Fibroblast of lung (primary cell): ENCODE data around the gene MEIOB. TPM values are rescaled to one million over a fixed set of nuclear protein-coding genes. Genes with fewer than 3 reads are reported as not detected.
A peak's percentile ranks its signal among the peaks of the same experiment; 100 is the strongest.

Experiments
- DNase-seq, 2 donors: peaks; one replicate each; pipeline versions ENCODE4 v3.0.0 to v3.0.0-alpha.2; 2010; ENCODE audit warnings: low read depth in 2 of 2
- H2AFZ ChIP-seq: 2 replicates; pipeline ENCODE4 v1.5.1; 2012; ENCODE audit warnings: low read length, control low read depth, inconsistent platforms
- H3K27ac ChIP-seq: 2 replicates; pipeline ENCODE4 v1.5.1; 2011; ENCODE audit warnings: low read length, control low read depth; ENCODE audit not compliant: insufficient read depth
- H3K27me3 ChIP-seq: 2 replicates; pipeline ENCODE4 v1.5.1; 2011; ENCODE audit warnings: mild to moderate bottlenecking, low read length; ENCODE audit not compliant: control insufficient read depth, insufficient read depth
- H3K36me3 ChIP-seq: 2 replicates; pipeline ENCODE4 v1.5.1; 2011; ENCODE audit warnings: low read length; ENCODE audit not compliant: control insufficient read depth, insufficient read depth
- H3K4me1 ChIP-seq: 2 replicates; pipeline ENCODE4 v1.5.1; 2011; ENCODE audit warnings: low read length; ENCODE audit not compliant: control insufficient read depth, insufficient read depth; ENCODE audit errors: extremely low read depth
- H3K4me2 ChIP-seq: 2 replicates; pipeline ENCODE4 v1.5.1; 2011; ENCODE audit warnings: low read length, control low read depth; ENCODE audit not compliant: insufficient read depth; ENCODE audit errors: extremely low read depth
- H3K4me3 ChIP-seq, 4 experiments: fragments of 200-600 bp in 1 of 4; sonication (generic) in 1 of 4; replicated peaks in 1 of 4; 2 replicates each; pipeline ENCODE4 v1.5.1; 2011 to 2016; ENCODE audit warnings: low read length in 4 of 4, low read depth in 3 of 4, mild to moderate bottlenecking in 3 of 4, control low read depth in 2 of 4, inconsistent platforms in 1 of 4, mixed read lengths in 1 of 4; ENCODE audit not compliant: insufficient read depth in 1 of 4; ENCODE audit errors: control extremely low read depth in 1 of 4
- H3K79me2 ChIP-seq: 2 replicates; pipeline ENCODE4 v1.5.1; 2012; ENCODE audit warnings: mild to moderate bottlenecking, low read length, inconsistent platforms; ENCODE audit not compliant: control insufficient read depth, insufficient read depth
- H3K9ac ChIP-seq: 2 replicates; pipeline ENCODE4 v1.5.1; 2011; ENCODE audit warnings: mild to moderate bottlenecking, low read length, control low read depth; ENCODE audit not compliant: insufficient read depth
- H3K9me3 ChIP-seq: 2 replicates; pipeline ENCODE4 v1.5.1; 2012; ENCODE audit warnings: low read depth, low read length; ENCODE audit not compliant: control insufficient read depth, insufficient read depth
- H4K20me1 ChIP-seq: 2 replicates; pipeline ENCODE4 v1.5.1; 2011; ENCODE audit warnings: low read length; ENCODE audit not compliant: control insufficient read depth, insufficient read depth; ENCODE audit errors: extremely low read depth
- CTCF ChIP-seq, 2 donors: IDR thresholded peaks in 1 of 2; conservative IDR thresholded peaks in 1 of 2; 1 replicate in 1 of 2; 2 replicates in 1 of 2; pipeline ENCODE4 v1.5.1; 2011 to 2012; ENCODE audit warnings: low read length in 2 of 2, control low read depth in 1 of 2, inconsistent platforms in 1 of 2, low read depth in 1 of 2, mild to moderate bottlenecking in 1 of 2
- EZH2 ChIP-seq: IDR thresholded peaks from 2 replicates; pipeline ENCODE4 v1.5.1; 2012; ENCODE audit warnings: low read length, control low read depth, mild to moderate bottlenecking; ENCODE audit errors: missing control alignments
- polyA plus RNA-seq, 2 donors: library from polyadenylated mRNA; depleted of rRNA in 1 of 2; stranded (reverse) in 1 of 2; unstranded in 1 of 2; fragments of >200 nt; gene quantifications; 2 replicates each; pipeline ENCODE4 v1.2.1, GENCODE V29; 2011 to 2012; ENCODE audit warnings: missing spikeins in 1 of 2
- total RNA-seq: library from RNA; depleted of rRNA; stranded (reverse); fragments of >200 nt; gene quantifications from 2 replicates; pipeline ENCODE4 v1.2.1, GENCODE V29; 2014

MEIOB gene
- total and polyA plus RNA-seq, 2 donors (not counting 1 experiment from before 2014, with no cell fraction given), result not detected

GRCh38 chr16:1826691-1827573 lies 45.0 kb downstream of the MEIOB start, which contains the start of the genes FAHD1 and HAGH:
TSS of gene FAHD1 (plus strand) at chr16:1827206. CDS start at chr16:1827239, 33 bp downstream.
TSS of gene HAGH (minus strand) at chr16:1826825. CDS start at chr16:1826787, 38 bp downstream.
- H3K27me3 ChIP-seq, result no peaks in the 10 kb centered on the region
- DNase-seq, result peak; percentile 95 to 96
- H3K4me2 ChIP-seq, result peak within 1 kb of the TSS; percentile 94
- H3K4me1 ChIP-seq, result peaks cover 7% of the 10 kb centered on the region
- H3K79me2 ChIP-seq, result peaks cover 26% of the 10 kb centered on the region
- peak within 1 kb of the TSS; percentile 80 for H3K27ac ChIP-seq
- TF ChIP-seq CTCF (conservative IDR thresholded peaks at IDR 0.05 in 1 of 2, IDR thresholded peaks at IDR 0.05 in 1 of 2; ENCODE audit: low read depth in 1 of 2, low read length in 2 of 2), result no peak
- TF ChIP-seq EZH2, result no peak
- H2AFZ ChIP-seq, result peak within 1 kb of the TSS; percentile 100
- H3K36me3 ChIP-seq, result peaks cover 3% of the 10 kb centered on the region
- H3K4me3 ChIP-seq, result peak within 1 kb of the TSS; percentile 89 to 99 (median 98)
- H4K20me1 ChIP-seq, result no peaks in the 10 kb centered on the region
- peak within 1 kb of the TSS; percentile 75 for H3K9ac ChIP-seq
- no peaks in the 10 kb centered on the region for H3K9me3 ChIP-seq

- Histone ChIP-seq H3K4me1 (peaks cover 7% of the 10 kb centered on the region), H3K4me3 (peak overlapping the region; percentile 17 to 99 (median 78)), H3K4me2 (peak overlapping the region; percentile 94), H2AFZ (peak overlapping the region; percentile 36), H3K36me3 (peaks cover 2% of the 10 kb centered on the region), H3K27ac (no peak overlapping the region), H3K9me3 (no peaks in the 10 kb centered on the region), H4K20me1 (no peaks in the 10 kb centered on the region), H3K9ac (peak overlapping the region; percentile 75), H3K27me3 (no peaks in the 10 kb centered on the region), H3K79me2 (peaks cover 26% of the 10 kb centered on the region)
- DNase-seq, result peak in 1 of 2 donors; percentile 58
- TF ChIP-seq EZH2 (no peak), CTCF (conservative IDR thresholded peaks at IDR 0.05 in 1 of 2, IDR thresholded peaks at IDR 0.05 in 1 of 2; ENCODE audit: low read depth in 1 of 2, low read length in 2 of 2) (no peak)
Measured at GRCh38 chr16:1825864-1826690, 45.9 kb downstream of the MEIOB start.

GRCh38 chr16:1825381-1825863 lies 46.5 kb downstream of the MEIOB start:
- no peak overlapping the region for H3K27ac ChIP-seq
- H3K4me3 ChIP-seq, result peak overlapping the region; percentile 17 to 99 (median 78)
- H4K20me1 ChIP-seq, result no peaks in the 10 kb centered on the region
- H3K79me2 ChIP-seq, result peaks cover 26% of the 10 kb centered on the region
- no peak for DNase-seq
- H3K27me3 ChIP-seq, result no peaks in the 10 kb centered on the region
- no peak overlapping the region for H3K9ac ChIP-seq
- H3K36me3 ChIP-seq, result peaks cover 4% of the 10 kb centered on the region
- no peaks in the 10 kb centered on the region for H3K9me3 ChIP-seq
- H2AFZ ChIP-seq, result no peak overlapping the region
- peak overlapping the region; percentile 94 for H3K4me2 ChIP-seq
- no peak for TF ChIP-seq CTCF (conservative IDR thresholded peaks at IDR 0.05 in 1 of 2, IDR thresholded peaks at IDR 0.05 in 1 of 2; ENCODE audit: low read depth in 1 of 2, low read length in 2 of 2)
- no peak for TF ChIP-seq EZH2
- peaks cover 7% of the 10 kb centered on the region for H3K4me1 ChIP-seq
